ENCODE data around the gene ZNF888. TPM values are rescaled to one million over a fixed set of nuclear protein-coding genes. Genes with fewer than 3 reads are reported as not detected.

Gene ZNF888
- total and polyA plus RNA-seq, 9 of the 15 experiments (the other 6 are each of a cell fraction or from before 2014, with no cell fraction given): 1.6 to 13.3 (median 9.9) TPM

DNA sequence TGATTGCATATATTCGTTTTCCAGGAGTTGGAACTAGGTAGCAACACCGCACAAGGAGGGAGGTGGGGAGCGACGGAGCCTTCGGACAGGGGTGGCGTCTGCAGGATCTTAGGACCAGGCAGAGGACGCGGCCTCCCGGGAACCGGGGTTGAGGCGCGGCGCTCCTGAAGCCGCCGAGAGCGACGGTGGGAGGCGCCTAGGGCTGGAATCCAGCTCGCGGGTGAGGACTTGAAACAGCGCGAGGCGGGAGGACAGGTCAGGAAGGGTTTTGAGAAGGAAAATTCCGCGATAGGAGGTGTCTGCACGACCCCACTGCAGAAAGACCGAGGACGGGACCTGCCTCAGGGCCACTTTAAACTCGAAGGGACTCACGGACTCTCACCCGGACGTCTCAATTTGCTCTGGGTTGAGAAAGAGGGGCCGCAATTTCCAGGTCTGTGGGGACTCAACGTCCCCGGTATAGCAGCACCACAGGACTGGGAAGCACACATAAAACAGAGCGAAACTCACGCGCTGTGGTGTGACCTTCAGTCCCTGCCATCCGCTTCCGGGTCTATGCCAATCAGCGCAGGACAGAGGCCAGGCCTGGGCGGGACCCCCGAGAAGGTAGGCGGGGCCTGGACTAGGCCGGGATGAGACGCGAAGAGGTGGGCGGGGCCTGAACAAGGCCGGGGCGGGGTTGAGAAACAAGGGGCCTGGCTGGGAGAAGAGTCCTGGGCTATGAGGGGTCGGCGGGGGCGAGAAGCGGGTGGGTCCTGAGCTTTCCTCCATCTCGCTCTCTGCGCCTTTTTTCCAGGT is 25.9 kb downstream of the ZNF888 start, which contains the start of gene ZNF320 (continued):
- TF ChIP-seq MTA1 (IDR thresholded peaks at IDR 0.05; ENCODE audit: borderline replicate concordance): no peak
- TF ChIP-seq, protein P1, sequence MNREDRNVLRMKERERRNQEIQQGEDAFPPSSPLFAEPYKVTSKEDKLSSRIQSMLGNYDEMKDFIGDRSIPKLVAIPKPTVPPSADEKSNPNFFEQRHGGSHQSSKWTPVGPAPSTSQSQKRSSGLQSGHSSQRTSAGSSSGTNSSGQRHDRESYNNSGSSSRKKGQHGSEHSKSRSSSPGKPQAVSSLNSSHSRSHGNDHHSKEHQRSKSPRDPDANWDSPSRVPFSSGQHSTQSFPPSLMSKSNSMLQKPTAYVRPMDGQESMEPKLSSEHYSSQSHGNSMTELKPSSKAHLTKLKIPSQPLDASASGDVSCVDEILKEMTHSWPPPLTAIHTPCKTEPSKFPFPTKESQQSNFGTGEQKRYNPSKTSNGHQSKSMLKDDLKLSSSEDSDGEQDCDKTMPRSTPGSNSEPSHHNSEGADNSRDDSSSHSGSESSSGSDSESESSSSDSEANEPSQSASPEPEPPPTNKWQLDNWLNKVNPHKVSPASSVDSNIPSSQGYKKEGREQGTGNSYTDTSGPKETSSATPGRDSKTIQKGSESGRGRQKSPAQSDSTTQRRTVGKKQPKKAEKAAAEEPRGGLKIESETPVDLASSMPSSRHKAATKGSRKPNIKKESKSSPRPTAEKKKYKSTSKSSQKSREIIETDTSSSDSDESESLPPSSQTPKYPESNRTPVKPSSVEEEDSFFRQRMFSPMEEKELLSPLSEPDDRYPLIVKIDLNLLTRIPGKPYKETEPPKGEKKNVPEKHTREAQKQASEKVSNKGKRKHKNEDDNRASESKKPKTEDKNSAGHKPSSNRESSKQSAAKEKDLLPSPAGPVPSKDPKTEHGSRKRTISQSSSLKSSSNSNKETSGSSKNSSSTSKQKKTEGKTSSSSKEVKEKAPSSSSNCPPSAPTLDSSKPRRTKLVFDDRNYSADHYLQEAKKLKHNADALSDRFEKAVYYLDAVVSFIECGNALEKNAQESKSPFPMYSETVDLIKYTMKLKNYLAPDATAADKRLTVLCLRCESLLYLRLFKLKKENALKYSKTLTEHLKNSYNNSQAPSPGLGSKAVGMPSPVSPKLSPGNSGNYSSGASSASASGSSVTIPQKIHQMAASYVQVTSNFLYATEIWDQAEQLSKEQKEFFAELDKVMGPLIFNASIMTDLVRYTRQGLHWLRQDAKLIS (CRISPR knock-in tag; IDR thresholded peaks at IDR 0.05): peak; percentile 90
- no peak for TF ChIP-seq JUNB (CRISPR knock-in tag; conservative IDR thresholded peaks at IDR 0.05)
- TF ChIP-seq, protein P2, sequence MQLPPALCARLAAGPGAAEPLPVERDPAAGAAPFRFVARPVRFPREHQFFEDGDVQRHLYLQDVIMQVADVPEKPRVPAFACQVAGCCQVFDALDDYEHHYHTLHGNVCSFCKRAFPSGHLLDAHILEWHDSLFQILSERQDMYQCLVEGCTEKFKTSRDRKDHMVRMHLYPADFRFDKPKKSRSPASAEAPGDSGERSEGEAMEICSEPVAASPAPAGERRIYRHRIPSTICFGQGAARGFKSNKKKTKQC (CRISPR knock-in tag; IDR thresholded peaks at IDR 0.05): 0 out of 2 replicates have a peak, but pooled peaks have one; percentile 54
- TF ChIP-seq MYBL2 (IDR thresholded peaks at IDR 0.05; ENCODE audit: low read depth): no peak
- TF ChIP-seq MYBL2 (CRISPR knock-in tag; IDR thresholded peaks at IDR 0.05; ENCODE audit: borderline replicate concordance): no peak
- peak; percentile 82 for TF ChIP-seq SP1 (CRISPR knock-in tag; IDR thresholded peaks at IDR 0.05)
- peak in 1 of 2 experiments; percentile 34; a peak in 1 of 4 replicates for TF ChIP-seq MAZ (CRISPR knock-in tag; conservative IDR thresholded peaks at IDR 0.05 in 1 of 2, IDR thresholded peaks at IDR 0.05 in 1 of 2)
- TF ChIP-seq, protein P3, sequence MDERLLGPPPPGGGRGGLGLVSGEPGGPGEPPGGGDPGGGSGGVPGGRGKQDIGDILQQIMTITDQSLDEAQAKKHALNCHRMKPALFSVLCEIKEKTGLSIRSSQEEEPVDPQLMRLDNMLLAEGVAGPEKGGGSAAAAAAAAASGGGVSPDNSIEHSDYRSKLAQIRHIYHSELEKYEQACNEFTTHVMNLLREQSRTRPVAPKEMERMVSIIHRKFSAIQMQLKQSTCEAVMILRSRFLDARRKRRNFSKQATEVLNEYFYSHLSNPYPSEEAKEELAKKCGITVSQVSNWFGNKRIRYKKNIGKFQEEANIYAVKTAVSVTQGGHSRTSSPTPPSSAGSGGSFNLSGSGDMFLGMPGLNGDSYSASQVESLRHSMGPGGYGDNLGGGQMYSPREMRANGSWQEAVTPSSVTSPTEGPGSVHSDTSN (CRISPR knock-in tag; IDR thresholded peaks at IDR 0.05; ENCODE audit: low read depth): no peak; the same call in 1 of the 2 replicates
- TF ChIP-seq, protein P3 (tag; conservative IDR thresholded peaks at IDR 0.05; ENCODE audit: low read depth): peak; percentile 43
- TF ChIP-seq PHF8 (IDR thresholded peaks at IDR 0.05; ENCODE audit: borderline replicate concordance, low read length): peak; percentile 93; the same call in 1 of the 2 replicates
- no peak for TF ChIP-seq ZNF785 (CRISPR knock-in tag; IDR thresholded peaks at IDR 0.05)
- no peak for TF ChIP-seq SIRT6 (IDR thresholded peaks at IDR 0.05; ENCODE audit: low read depth, low read length)
- peak; percentile 93 for TF ChIP-seq SUPT5H (IDR thresholded peaks at IDR 0.05)
- TF ChIP-seq POLR2A (conservative IDR thresholded peaks at IDR 0.05): peak; percentile 97
- peak; percentile 41 to 60; a peak in 2 of 4 replicates for TF ChIP-seq SIN3A (IDR thresholded peaks at IDR 0.05; ENCODE audit: borderline replicate concordance in 2 of 2, control insufficient read depth in 1 of 2, low read depth in 2 of 2, low read length in 2 of 2)
- TF ChIP-seq, protein P4, sequence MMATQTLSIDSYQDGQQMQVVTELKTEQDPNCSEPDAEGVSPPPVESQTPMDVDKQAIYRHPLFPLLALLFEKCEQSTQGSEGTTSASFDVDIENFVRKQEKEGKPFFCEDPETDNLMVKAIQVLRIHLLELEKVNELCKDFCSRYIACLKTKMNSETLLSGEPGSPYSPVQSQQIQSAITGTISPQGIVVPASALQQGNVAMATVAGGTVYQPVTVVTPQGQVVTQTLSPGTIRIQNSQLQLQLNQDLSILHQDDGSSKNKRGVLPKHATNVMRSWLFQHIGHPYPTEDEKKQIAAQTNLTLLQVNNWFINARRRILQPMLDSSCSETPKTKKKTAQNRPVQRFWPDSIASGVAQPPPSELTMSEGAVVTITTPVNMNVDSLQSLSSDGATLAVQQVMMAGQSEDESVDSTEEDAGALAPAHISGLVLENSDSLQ (IDR thresholded peaks at IDR 0.05): peak; percentile 92
- TF ChIP-seq ZNF830 (CRISPR knock-in tag; IDR thresholded peaks at IDR 0.05): 0 out of 2 replicates have a peak, but pooled peaks have one; percentile 58
- 0 out of 2 replicates have a peak, but pooled peaks have one; percentile 33 for TF ChIP-seq SREBF2 (CRISPR knock-in tag; IDR thresholded peaks at IDR 0.05)
- no peak for TF ChIP-seq BDP1 (IDR thresholded peaks at IDR 0.05; ENCODE audit: insufficient read depth, insufficient read length)
